GM21737 (cell line): Measurements from ENCODE around the gene BEND5.
A peak's percentile ranks its signal among the peaks of the same experiment; 100 is the strongest.

Experiments used
- ATAC-seq: cut with Tn5 transposase; IDR thresholded peaks from one replicate; pipeline ENCODE4 v1.9.1; 2021; ENCODE audit warnings: mild to moderate bottlenecking, moderate library complexity; ENCODE audit not compliant: unreplicated experiment

The BEND5 gene

DNA sequence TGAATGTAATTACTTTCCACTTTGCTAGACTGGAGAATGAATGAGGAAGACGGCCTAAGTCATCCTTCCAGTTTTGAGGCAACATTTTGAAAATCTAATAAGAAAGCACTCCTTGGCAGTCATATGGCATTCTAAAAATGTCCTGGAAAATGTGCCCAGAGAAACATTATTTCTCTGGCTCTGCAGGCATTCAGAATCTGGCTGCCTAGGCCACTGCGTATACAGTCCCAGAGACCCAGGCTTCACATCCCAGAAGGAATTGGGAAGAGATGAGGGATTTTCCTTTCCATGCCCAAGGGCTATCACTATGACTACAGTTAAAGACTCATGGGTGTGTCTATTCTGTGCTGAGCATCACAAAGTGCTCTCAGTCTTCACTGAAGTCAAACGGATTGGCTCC, 92.9 kb downstream of the BEND5 start:
- no peak for ATAC-seq

DNA sequence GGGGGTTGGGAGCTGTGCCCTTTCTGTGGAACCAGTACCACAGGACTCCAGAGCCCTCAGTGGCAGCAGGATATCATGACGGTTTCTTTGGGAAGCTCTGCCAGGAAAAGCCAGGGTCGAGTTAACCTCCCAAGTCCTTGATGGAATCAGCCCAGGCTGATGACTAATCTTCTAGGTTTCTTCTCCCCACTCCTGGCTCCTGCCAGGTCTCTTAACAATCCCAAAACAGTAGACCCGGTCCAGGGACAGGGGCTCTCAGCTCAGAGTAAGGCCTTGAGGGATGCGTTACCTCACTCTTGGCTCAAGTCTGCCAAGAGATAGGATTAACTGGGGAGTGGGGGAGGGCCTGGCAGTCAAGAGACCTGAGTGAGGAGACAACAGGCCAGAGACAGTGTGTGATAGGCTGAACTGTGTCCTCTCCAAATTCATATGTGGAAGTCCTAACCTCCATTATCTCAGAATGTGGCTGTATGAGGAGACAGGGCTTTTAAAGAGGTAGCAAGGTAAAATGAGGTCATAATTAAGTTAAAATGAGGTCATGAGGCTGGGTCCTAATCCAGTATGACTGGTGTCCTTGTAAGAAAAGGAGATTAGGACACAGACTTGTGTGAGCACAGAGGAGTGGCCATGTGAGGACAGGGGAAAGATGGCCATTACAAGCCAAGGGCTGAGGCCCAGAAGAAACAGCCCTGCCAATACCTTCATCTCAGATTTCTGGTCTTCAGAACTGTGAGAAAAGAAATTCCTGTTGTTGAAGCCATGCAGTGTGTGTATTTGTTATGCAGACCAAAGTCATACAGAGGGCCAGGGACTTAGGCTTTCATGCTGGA, 95.0 kb downstream of the BEND5 start:
- no peak for ATAC-seq

DNA sequence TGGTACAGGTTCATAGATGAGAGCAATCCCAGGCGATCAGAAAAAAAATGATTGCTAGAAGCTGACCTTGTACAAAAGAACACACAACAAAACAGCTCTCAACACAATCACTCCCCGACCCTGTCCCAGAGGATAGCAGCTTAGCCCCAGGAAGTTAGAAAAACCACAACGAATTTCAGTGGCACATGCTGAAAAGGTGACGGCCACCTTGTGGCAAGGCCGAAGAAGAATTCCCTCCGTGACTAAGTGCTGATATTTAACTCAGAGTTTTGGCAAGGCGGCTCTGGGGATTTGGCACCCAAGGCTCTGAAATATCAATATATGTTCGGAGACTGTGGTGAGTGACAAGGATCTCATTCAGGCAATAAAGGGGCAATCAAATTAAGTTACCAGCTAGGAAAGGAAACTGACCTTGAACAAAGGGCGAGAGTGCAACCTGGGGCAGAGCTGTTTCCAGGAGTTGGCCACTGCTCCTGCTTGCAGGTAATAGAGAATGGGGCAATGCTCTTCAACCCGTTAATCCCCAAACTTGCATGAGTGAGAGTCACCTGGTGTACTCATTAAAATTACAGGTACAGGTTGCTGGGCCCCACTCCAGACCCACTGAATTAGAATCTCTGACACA, 96.2 kb downstream of the BEND5 start:
- ATAC-seq = no peak

- ATAC-seq = no peak
Observed at GRCh38 chr1:48679859-48680258, 96.8 kb downstream of the BEND5 start.

- peak; percentile 56 for ATAC-seq
Observed at GRCh38 chr1:48678710-48679505, 97.8 kb downstream of the BEND5 start.
